Hematopoietic multipotent progenitor cell treated with erythropoietin and hydrocortisone succinate and interleukin-3 and kit ligand, for 6 days (in vitro differentiated cells): ENCODE data around the gene AP2S1.

Source experiments
- DNase-seq: peaks from one replicate; pipeline ENCODE4 v3.0.0-alpha.2; 2015

AP2S1 gene

GRCh38 chr19:46797881-46798280 is 52.8 kb downstream of the AP2S1 start:
- DNase-seq = no peak

- DNase-seq = peak; percentile 75
Observed at GRCh38 chr19:46791944-46792343, 58.7 kb downstream of the AP2S1 start.

- no peak for DNase-seq
Observed at GRCh38 chr19:46789371-46789770, 61.3 kb downstream of the AP2S1 start.

GRCh38 chr19:46788968-46789338 is 61.7 kb downstream of the AP2S1 start:
- DNase-seq = no peak

- peak; percentile 100 for DNase-seq
Observed at GRCh38 chr19:46788262-46788967, 62.2 kb downstream of the AP2S1 start, which contains the start of gene SLC1A5. Gene SLC1A5 (minus strand): TSS chr19:46788594. CDS start chr19:46787965, 629 bp downstream.
